Stimulated activated CD8-positive, alpha-beta memory T cell treated with anti-CD3 and anti-CD28 coated beads, Interleukin-15, amount 100 ng/mL, for 24 hours (primary cell): ENCODE results near the gene IL12RB1.
"Not testable (repeated sequence)": the region's sequence is repeated elsewhere in the genome, so short reads cannot be mapped to it uniquely, and the experiment has no call there.

Experiments used
- DNase-seq: peaks from one replicate; pipeline ENCODE4 v3.0.0-alpha.2; 2020; ENCODE audit warnings: low read depth

Gene IL12RB1

GRCh38 chr19:18089096-18089541, 2.4 kb upstream of the IL12RB1 start:
- DNase-seq, result not testable (repeated sequence)

DNA sequence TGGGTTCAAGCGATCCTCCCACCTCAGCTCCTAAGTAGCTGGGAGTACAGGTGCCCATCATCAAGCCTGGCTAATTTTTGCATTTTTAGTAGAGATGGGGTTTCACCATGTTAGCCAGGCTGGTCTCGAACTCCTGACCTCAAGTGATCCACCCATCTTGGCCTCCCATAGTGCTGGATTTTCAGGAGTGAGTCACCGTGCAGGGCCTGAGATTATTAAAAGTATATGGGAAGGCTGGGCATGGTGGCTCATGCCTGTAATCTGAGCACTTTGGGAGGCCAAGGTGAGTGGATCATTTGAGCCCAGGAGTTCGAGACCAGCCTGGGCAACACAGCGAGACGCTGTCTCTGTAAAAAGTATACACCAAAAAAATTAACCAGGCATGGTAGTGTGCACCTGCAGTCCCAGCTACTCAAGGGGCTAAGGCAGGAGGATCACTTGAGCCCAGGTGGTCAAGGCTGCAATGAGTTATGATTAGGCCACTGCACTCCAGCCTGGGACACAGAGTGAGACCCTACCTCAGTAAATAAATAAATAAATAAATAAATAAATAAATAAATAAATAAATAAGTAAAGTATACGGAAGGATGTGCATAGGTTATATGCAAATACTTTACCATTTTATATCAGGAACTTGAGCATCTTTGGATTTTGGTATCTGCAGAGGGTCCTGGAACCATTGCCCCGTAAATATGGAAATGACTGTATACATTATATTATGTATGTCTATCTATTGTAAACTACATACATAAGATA, 854 bp downstream of the IL12RB1 start:
- DNase-seq, result no peak

DNA sequence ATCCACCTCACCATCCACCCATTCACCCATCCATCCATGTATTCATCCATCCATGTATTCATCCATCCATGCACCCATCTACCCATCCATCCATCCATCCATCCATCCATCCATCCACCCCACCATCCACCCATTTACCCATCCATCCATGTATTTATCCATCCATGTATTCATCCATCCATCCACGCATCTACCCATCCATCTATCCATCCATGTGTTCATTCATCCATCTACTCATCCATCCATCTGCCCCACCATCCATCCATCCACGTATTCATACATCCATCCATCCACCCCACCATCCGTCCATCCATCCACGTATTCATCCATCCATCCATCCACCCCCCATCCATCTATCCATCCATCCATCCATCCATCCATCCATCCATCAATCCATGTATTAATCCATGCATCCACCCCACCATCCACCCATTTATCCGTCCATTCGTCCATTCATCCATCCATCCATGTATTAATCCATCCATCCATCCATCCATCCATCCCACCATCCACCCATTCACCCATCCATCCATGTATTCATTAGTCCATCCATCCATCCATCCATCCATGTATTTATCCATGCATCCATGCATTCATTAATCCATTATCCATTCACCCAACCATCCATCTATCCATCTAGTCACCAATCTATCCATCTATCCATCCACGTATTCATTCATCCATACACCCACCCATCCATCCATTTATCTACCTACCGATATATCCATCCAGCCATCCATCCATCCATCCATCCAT, 2.6 kb downstream of the IL12RB1 start:
- no peak for DNase-seq

- no peak for DNase-seq
These were observed 12.5 kb downstream of the IL12RB1 start for GRCh38 chr19:18074192-18074591.

- no peak for DNase-seq
These were observed 13.5 kb downstream of the IL12RB1 start for GRCh38 chr19:18073197-18073596.

DNA sequence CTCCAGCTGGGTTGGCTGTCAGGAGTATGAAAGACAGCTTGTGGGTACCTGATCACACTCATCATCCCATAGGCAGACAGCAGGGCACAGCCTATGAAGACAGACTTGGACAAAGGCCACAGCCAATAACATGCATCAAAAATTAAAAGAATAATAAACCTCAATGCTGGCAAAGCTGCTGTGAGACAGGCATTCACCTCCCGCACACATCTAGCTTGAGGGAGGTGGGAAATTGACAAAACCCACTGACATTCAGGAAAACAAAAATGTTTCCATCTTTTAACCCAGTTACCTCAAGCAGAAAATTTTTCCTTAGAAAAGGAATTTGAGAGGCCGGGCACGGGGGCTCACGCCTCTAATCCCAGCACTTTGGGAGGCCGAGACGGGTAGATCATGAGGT, 14.4 kb downstream of the IL12RB1 start:
- DNase-seq, result no peak

DNA sequence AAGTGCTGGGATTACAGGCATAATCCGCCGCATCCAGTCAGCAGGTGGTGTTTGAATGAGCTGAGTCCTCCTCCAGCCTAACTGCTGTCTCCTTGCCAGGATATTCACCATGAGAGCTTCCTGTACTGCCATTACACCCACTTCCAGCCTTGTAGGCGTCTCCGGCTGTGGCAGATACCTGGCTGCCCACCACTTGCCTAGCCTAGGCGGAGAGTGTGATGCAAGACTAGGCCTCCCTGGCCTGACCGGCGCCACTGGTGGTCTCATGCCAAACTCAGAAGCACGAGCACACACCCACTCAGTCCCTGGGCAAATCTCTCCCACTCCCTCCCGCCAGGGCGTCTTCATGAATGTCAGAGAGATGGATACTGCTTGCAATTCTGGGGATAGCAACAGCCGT, 16.6 kb downstream of the IL12RB1 start:
- no peak for DNase-seq

DNA sequence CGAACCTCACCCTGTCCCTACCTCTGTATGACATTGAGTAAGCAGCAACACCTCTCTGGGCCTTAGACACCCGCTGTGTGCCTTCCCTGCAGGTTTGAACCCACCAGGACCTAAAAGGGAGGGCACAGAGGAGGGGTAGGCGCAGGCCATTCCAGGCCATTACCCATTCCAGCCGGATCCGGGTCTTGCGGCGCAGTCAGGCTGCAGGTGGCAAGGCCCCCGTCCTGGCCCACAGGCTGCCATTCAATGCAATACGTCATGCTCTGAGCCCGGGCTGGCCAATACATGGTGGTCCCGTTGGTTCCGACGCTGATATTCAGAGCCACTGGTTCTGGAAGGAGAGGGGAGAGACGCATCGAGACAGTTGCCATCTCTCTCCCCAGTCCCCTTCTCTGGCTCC, 17.4 kb downstream of the IL12RB1 start:
- DNase-seq, result no peak

- DNase-seq, result no peak
These were observed 18.3 kb downstream of the IL12RB1 start for GRCh38 chr19:18068395-18068794.

DNA sequence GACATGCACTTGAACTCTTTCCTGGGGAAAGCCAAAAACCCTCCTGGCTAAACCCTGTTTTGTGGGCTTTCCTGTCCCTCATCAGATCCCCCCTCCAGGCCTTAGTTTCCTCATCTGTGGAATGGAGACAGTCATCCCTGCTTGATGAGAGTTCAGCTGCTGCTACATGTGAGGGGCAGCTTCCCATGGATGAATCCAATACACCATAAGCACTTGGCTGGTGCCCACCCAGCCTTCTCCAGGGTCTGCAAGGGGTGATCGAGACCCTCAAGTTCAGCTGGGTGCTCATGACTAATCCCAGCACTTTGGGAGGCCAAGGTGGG, 21.6 kb downstream of the IL12RB1 start:
- DNase-seq, result no peak

GRCh38 chr19:18063463-18063862, 23.3 kb downstream of the IL12RB1 start:
- no peak for DNase-seq

GRCh38 chr19:18062028-18062427, 24.7 kb downstream of the IL12RB1 start:
- DNase-seq, result no peak

- DNase-seq, result no peak
These were observed 26.3 kb downstream of the IL12RB1 start for GRCh38 chr19:18060472-18060871.

DNA sequence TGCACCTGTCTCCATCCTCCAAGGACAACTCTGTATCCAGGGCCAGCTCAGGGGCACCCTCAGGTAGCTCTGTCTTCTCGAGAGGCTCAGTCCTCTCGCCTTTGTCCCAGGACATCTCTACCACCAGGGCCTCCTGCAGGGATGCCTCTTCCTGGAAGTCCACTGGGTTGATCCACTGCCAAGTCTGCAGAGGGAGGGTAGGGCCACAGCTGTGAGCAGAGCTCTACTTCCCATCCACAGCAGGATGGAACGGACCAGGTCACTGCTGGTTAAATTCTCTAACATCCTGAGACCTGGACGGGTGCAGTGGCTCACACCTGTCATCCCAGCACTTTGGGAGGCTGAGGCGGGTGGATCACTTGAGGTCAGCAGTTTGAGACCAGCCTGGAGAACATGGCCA, 26.8 kb downstream of the IL12RB1 start:
- DNase-seq, result no peak

DNA sequence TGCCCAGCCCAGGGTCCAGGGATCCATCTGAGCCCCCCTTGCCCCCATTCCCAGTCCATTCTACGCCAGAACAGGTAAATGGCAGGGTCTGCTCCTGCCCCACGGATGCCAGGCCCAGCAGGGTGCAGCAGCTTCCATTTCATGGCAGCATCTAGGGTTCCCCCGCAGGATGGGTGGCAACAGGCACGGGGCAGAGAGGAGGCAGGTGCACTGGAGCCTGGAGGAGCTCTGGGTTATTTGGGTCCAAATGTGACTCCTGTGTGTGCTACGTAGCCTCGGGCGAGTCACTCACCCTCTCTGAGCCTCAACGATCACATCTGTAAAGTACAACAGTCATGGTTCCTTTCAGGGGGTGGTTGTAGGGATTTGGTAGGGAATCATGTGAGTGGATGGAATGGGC, 27.4 kb downstream of the IL12RB1 start:
- DNase-seq, result no peak

DNA sequence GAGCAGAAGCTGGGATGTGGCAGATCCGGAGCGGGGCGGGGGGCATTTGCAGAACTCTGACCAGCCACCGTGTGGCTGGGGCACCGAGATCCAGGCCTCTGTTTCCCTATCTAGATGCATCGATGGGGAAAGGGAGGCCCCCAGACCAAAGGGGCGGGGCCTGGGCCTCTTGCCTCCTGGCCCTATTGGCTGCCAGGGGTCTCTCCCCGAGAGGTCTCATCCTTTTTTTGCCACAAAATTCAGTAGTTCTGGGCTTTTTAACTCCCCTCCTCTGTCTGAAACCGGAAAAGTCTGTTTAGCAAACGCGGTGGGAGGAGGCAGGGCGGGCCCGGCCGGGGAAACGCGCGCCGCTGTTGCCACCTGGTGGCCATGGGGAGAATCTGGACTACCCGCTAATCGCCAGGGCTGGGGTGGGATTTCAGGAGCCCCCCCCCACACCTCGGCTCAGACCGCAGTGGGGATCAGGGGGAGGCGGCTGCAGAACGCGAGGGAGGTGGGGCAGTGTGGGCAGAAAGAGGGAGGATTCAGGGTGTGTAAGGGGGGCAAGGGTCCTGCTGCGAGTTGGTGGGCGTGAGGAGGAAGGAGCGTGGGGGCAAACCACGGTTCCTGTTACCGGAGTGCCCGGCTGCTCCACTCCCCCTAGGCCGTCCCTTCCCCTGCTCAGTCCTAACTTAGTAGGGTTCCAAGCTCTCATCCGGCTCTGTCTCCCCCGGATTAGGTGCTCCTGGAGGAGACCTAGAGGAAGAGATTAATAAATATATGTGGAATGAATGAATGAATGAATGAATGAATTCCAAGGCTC, 28.3 kb downstream of the IL12RB1 start:
- DNase-seq, result peak; percentile 61

GRCh38 chr19:18057557-18057956, 29.2 kb downstream of the IL12RB1 start:
- no peak for DNase-seq

DNA sequence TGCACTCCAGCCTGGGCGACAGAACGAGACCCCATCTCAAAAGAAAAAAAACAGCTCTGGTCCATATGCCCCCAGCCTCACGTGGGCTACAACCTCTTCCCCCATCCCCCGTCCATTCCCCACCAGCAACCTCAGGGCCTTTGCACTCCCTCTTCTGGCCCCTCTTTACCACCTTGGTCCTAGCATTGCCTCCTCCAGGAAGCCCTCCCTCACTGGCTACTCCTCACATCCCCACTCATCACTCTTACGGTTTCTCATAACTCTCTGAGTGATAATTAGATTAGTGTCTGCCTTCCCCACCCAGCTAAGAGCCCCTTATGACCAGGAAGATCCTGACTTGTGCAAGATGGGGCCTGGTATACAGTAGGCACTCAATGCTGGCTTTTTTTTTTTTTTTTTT, 30.8 kb downstream of the IL12RB1 start:
- DNase-seq, result no peak

DNA sequence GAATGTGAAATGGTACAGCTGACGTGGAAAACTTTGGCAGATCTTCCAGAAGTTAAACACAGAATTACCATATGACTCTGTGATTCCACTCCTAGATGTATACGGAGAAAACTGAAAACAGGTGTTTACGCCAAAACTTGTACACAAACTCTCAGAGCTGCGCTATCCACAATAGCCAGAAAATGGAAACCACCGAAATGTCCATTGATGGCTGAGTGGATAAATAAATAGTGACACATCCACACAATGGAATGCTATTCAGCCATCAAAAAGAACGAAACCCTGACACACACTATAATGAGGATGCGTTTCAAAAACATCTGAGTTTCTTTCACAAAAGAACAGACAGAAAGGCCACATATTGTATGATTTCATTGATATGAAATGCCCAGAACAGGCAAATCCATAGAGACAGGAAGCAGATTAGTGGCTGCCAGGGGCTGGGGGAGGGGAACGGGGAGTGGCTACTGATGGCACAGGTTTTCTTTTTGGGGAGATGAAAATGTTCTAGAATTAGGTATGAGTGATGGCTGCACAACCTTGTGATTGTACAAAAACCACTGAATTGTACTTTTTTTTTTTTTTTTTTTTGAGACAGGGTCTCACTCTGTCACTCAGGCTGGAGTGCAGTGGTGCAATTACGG, 33.0 kb downstream of the IL12RB1 start:
- DNase-seq, result no peak

DNA sequence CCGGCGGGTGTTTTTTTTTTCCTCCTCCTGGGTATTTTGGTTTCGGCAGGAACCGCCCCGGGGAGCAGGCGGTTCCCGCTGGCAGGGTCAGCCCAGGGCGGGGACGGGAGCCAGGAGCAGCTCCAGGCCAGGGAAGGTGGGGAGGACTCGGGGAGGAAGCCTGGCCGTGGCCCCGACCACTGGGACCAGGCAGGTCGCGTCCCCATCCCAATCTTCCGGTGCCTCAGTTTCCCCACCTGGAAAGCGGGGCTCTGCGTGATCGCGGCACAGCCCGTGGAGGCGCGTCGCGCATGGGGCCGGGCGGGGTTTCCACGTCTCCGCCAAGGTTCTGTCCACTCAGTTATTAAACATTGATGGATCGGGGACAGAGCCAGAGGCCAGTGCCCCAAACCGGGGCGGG, 34.8 kb downstream of the IL12RB1 start:
- no peak for DNase-seq

DNA sequence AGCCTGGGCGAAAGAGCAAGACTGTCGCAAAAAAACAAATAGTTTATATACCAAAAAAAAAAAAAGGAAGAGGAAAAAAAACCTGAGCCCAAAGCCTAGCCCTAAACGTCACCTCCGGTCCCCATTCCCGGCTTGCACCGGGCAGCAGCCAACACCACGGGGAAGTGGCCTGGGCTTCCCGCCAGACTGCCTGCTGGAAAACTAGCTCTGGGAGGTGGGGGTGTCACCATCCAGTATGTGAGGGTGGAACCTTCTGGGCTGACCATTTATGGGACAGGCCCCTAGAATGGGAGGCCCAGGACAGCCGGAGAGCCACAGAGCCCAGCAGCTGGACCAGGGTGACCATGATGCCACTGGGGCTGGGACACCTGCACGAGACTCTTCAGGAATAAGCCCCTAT, 37.3 kb downstream of the IL12RB1 start:
- no peak for DNase-seq

DNA sequence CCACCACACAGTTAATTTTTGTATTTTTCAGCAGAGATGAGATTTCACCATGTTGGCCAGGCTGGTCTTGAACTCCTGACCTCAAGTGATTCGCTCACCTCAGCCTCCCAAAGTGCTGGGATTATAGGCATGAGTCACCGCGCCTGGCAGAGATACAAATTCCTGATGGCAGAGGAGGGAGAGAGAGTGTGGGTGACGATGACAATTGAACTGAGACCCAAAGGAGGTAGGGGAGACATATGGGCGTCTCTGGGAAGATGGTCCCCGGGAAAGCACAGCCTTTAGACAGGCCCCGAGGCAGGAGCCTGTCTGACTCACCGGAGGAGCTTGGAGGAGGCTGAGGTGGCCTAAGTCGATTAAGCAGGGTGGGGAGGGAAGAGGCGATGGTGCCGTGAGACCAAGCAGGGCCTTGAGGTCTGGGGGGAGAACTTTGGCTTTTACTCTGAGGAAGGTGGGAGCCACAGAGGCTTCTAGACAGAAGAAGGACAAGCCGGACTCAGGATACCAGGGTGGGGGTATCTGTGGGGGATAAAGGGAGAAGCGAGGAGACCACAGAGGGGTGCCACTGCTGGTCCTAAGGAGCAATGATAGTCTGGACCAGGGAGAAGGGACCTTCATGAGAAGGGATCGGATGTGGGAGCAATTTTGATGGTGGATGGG, 40.5 kb downstream of the IL12RB1 start:
- no peak for DNase-seq
